Brain microvascular endothelial cell (primary cell): ENCODE data around the gene ATP8B4.

Experiments used
- DNase-seq: peaks from one replicate; pipeline ENCODE4 v3.0.0-alpha.2; 2020
- H3K27ac ChIP-seq: fragments of 250-450 bp; sonication (Bioruptor Pico); 2 replicates; pipeline ENCODE4 v1.5.1; 2020; ENCODE audit warnings: mild to moderate bottlenecking, moderate library complexity
- H3K27me3 ChIP-seq: fragments of 250-450 bp; sonication (Bioruptor Pico); replicated peaks from 2 replicates; pipeline ENCODE4 v1.5.1; 2020; ENCODE audit warnings: mild to moderate bottlenecking
- H3K36me3 ChIP-seq: fragments of 250-450 bp; sonication (Bioruptor Pico); replicated peaks from 2 replicates; pipeline ENCODE4 v1.5.1; 2020; ENCODE audit warnings: mild to moderate bottlenecking
- H3K4me3 ChIP-seq: 2 replicates; pipeline ENCODE4 v1.5.1; 2011; ENCODE audit warnings: low read depth, mild to moderate bottlenecking, control low read depth, low read length, moderate library complexity
- in situ Hi-C: cut with HindIII; loops from 2 replicates; pipeline ENCODE4 v1.10.0; 2017; ENCODE audit warnings: low sequenced_read_pairs, low pct_ligation_motif_present
- TF ChIP-seq, protein P1 (sequence below): IDR thresholded peaks from 2 replicates; pipeline ENCODE4 v1.5.1; 2011; ENCODE audit warnings: low read depth, mild to moderate bottlenecking, moderate library complexity, low read length, control low read depth, inconsistent platforms; ENCODE audit errors: missing control alignments

The ATP8B4 gene

DNA sequence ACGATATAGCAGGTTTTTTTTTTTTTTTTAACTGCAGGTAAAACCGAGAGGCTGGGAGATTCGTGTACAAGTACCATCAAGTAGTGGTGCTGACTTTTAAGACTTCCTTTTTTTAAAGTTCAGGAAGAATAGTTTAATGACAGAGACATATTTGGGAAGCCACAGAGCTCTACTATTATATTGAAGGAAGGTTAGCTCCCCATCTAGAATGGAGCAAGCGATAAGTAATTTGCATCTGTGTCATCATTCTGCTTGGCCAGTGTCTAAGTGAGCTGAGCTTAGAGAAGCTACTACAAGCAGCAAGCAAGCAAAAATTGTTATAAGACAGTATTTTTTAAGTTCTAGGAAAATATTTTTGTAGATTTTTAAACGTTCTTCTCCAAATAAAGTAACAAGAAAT, 203.2 kb downstream of the ATP8B4 start:
- in situ Hi-C loops: no loop called here
- H3K27me3 ChIP-seq: no peaks in the 10 kb centered on the region
- no peak overlapping the region for H3K4me3 ChIP-seq
- H3K27ac ChIP-seq: no peak overlapping the region
- H3K36me3 ChIP-seq: no peaks in the 10 kb centered on the region
- no peak for DNase-seq
- TF ChIP-seq, protein P1, sequence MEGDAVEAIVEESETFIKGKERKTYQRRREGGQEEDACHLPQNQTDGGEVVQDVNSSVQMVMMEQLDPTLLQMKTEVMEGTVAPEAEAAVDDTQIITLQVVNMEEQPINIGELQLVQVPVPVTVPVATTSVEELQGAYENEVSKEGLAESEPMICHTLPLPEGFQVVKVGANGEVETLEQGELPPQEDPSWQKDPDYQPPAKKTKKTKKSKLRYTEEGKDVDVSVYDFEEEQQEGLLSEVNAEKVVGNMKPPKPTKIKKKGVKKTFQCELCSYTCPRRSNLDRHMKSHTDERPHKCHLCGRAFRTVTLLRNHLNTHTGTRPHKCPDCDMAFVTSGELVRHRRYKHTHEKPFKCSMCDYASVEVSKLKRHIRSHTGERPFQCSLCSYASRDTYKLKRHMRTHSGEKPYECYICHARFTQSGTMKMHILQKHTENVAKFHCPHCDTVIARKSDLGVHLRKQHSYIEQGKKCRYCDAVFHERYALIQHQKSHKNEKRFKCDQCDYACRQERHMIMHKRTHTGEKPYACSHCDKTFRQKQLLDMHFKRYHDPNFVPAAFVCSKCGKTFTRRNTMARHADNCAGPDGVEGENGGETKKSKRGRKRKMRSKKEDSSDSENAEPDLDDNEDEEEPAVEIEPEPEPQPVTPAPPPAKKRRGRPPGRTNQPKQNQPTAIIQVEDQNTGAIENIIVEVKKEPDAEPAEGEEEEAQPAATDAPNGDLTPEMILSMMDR: no peak

DNA sequence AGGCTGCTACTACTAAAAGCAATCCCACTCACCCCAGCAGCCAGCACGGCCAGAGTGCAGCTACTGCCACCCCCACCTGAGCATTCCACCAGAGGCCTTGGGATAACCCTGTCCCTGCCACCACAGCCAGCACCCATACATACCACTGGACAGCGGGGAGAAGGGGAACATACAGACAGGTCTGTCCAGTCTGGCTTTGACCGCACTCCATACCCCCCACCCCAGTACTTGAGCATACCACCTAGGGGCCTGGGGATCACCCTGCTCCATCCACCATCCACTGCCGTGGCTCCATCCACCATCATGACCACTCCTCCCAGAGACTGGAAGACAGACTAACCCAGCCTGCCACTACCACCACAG, 210.1 kb downstream of the ATP8B4 start:
- Histone ChIP-seq H3K27me3 (no peaks in the 10 kb centered on the region), H3K4me3 (no peak overlapping the region), H3K27ac (no peak overlapping the region), H3K36me3 (no peaks in the 10 kb centered on the region)
- in situ Hi-C loops: no loop called here
- DNase-seq: no peak
- TF ChIP-seq, protein P1: no peak

DNA sequence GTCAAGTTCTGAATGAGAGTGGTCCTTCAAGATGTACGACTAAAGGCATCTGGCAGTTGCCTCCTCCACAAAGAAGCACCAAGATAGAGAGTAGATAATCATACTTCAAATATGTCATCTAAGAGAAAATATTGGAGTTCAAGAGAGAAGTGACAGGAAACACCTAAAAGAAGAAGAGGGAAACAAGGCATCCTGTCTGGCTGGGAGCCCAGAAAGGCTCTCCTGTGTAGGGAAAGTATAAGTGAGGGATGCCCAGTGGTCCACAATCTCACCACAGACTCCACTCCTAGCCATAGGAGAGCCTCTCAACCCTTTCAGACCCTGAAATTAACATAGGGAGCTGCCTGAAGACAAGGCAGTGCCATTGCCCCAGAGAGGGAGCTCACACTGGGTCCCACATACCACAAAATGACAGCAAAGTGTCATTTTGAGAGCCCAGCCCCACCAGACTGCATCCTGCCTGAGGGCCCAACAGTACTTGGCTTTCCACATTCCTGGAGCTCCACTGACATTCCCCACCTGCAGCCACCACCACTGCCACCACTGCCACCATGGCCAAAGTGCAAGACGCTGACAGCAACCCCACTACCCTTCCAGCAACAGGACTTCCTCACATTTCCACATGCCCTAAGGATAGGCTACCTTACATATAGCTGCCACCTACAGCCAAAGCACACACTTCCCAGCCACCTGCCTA, 210.6 kb downstream of the ATP8B4 start:
- DNase-seq: no peak
- H3K27me3 ChIP-seq: no peaks in the 10 kb centered on the region
- H3K36me3 ChIP-seq: no peaks in the 10 kb centered on the region
- in situ Hi-C loops: no loop called here
- TF ChIP-seq, protein P1: no peak
- H3K27ac ChIP-seq: no peak overlapping the region
- H3K4me3 ChIP-seq: no peak overlapping the region

DNA sequence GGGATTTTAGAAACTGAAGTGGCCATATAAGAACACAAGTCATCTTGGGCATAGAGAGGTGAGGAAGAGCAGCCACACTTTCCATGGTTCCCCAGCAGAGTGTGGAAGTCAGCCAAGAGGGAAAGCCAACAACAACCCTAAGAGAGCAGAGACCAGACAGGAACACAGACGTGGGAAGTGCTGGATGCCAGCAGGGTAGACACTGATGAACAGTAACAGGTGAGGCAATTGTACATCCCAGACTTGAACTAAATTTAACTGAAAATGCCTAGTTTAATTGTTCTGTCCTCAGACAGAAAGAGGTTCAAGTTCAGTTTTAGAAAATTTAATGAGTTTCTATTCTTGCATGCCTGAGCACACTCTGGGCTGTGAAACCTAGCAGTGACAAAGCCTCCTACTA, 212.1 kb downstream of the ATP8B4 start:
- Histone ChIP-seq H3K27ac (no peak overlapping the region), H3K36me3 (no peaks in the 10 kb centered on the region), H3K27me3 (no peaks in the 10 kb centered on the region), H3K4me3 (no peak overlapping the region)
- DNase-seq: no peak
- TF ChIP-seq, protein P1: no peak
- in situ Hi-C loops: no loop called here

DNA sequence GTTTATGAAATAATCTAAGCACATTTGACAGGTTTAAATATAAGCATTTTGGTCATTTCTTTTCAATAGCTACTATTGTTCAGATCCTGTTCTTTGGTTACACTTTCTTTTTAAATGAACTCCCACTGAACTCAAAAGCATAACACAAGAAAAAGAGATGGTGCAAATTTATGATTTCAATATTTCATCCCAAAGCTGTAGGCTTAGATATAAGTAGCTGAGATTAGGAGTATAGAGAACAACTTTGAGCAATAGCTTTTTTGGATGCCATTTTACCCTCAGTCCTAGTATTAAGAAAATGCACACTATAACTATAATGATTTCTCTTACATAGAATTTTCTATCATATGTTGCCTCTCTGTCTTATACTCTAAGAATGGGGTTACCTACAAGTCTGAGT, 213.8 kb downstream of the ATP8B4 start:
- DNase-seq: no peak
- no peak overlapping the region for H3K4me3 ChIP-seq
- in situ Hi-C loops: no loop called here
- no peaks in the 10 kb centered on the region for H3K27me3 ChIP-seq
- H3K36me3 ChIP-seq: no peaks in the 10 kb centered on the region
- TF ChIP-seq, protein P1: no peak
- H3K27ac ChIP-seq: no peak overlapping the region

DNA sequence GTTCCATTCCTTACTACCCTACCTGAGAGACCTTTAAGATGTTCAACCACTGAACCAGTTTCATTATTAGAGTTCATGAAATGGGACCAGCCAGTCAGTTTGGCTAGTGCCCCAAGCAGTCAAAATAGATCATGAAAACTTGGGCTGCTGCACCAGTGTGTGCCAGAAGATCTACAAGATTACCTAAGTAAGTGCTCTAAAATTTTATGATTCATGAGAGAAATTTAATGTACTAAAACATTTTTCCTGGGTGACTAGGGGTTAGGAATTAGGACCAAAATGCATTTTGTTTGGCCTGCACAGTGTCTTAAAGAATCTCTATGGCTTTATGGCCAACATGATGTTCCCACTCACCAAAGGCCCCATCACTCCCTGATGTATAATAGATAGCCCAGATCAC, 214.7 kb downstream of the ATP8B4 start:
- in situ Hi-C loops: no loop called here
- Histone ChIP-seq H3K36me3 (no peaks in the 10 kb centered on the region), H3K27ac (no peak overlapping the region), H3K27me3 (no peaks in the 10 kb centered on the region), H3K4me3 (no peak overlapping the region)
- DNase-seq: no peak
- TF ChIP-seq, protein P1: no peak
